CD4-positive, alpha-beta T cell treated with Interleukin-17A for 4 hours (primary cell): ENCODE results near the gene PGAP2.
"Not testable (repeated sequence)": the region's sequence is repeated elsewhere in the genome, so short reads cannot be mapped to it uniquely, and the experiment has no call there.

Experiments
- DNase-seq: peaks from one replicate; pipeline ENCODE4 v3.0.0-alpha.2; 2020; ENCODE audit warnings: mixed read lengths

PGAP2 gene

GRCh38 chr11:3808861-3809623 lies 682 bp downstream of the PGAP2 start:
- peak; percentile 57 for DNase-seq

- DNase-seq = no peak
Observed at GRCh38 chr11:3809624-3809928, 1.2 kb downstream of the PGAP2 start.

GRCh38 chr11:3810446-3810845 lies 2.1 kb downstream of the PGAP2 start:
- DNase-seq = no peak

GRCh38 chr11:3810951-3811350 lies 2.6 kb downstream of the PGAP2 start:
- no peak for DNase-seq

GRCh38 chr11:3814832-3815231 lies 6.5 kb downstream of the PGAP2 start:
- DNase-seq = not testable (repeated sequence)

- DNase-seq = no peak
Observed at GRCh38 chr11:3815845-3816244, 7.5 kb downstream of the PGAP2 start.

- no peak for DNase-seq
Observed at GRCh38 chr11:3816673-3817072, 8.3 kb downstream of the PGAP2 start.

GRCh38 chr11:3817181-3817800 lies 8.9 kb downstream of the PGAP2 start:
- DNase-seq = no peak

- DNase-seq = no peak
Observed at GRCh38 chr11:3820971-3821370, 12.6 kb downstream of the PGAP2 start.

GRCh38 chr11:3822312-3822711 lies 14.0 kb downstream of the PGAP2 start:
- DNase-seq = no peak

- DNase-seq = no peak
Observed at GRCh38 chr11:3823303-3823702, 14.9 kb downstream of the PGAP2 start.

- no peak for DNase-seq
Observed at GRCh38 chr11:3823762-3824506, 15.6 kb downstream of the PGAP2 start.

GRCh38 chr11:3824714-3825472 lies 16.5 kb downstream of the PGAP2 start:
- DNase-seq = peak; percentile 85

- DNase-seq = peak; percentile 19
Observed at GRCh38 chr11:3825473-3826154, 17.3 kb downstream of the PGAP2 start.

- DNase-seq = no peak
Observed at GRCh38 chr11:3826721-3827120, 18.4 kb downstream of the PGAP2 start.

- no peak for DNase-seq
Observed at GRCh38 chr11:3827434-3828186, 19.2 kb downstream of the PGAP2 start.

- no peak for DNase-seq
Observed at GRCh38 chr11:3830088-3830487, 21.7 kb downstream of the PGAP2 start.

GRCh38 chr11:3830730-3831129 lies 22.4 kb downstream of the PGAP2 start:
- no peak for DNase-seq

GRCh38 chr11:3831378-3832239 lies 23.2 kb downstream of the PGAP2 start:
- DNase-seq = no peak

GRCh38 chr11:3832816-3833215 lies 24.5 kb downstream of the PGAP2 start:
- DNase-seq = no peak

GRCh38 chr11:3833449-3833848 lies 25.1 kb downstream of the PGAP2 start:
- no peak for DNase-seq
